Articular chondrocyte of knee joint (primary cell): ENCODE data around the gene BSDC1. TPM values are rescaled to one million over a fixed set of nuclear protein-coding genes. Genes with fewer than 3 reads are reported as not detected.

Source experiments
- total RNA-seq: library from RNA; depleted of rRNA; stranded (reverse); fragments of >200 nt; gene quantifications from 2 replicates; pipeline ENCODE4 v1.2.3, GENCODE V29; 2012

The BSDC1 gene
- total RNA-seq, result 53.4 and 55.7 TPM in 2 replicates

GRCh38 chr1:32394141-32394889 lies at the start of gene BSDC1:
Gene BSDC1 (minus strand): TSS chr1:32394441. CDS start chr1:32394414, 27 bp downstream.

GRCh38 chr1:32362474-32363313 lies 31.5 kb downstream of the BSDC1 start, which contains the start of the genes FAM229A and TSSK3:
Gene FAM229A (minus strand): TSS chr1:32362485. CDS start chr1:32362091, 394 bp downstream.
Gene TSSK3 (plus strand): TSS chr1:32362539. CDS start chr1:32362702, 163 bp downstream.

GRCh38 chr1:32335790-32336590 lies 58.3 kb downstream of the BSDC1 start, which contains the start of gene MARCKSL1:
Gene MARCKSL1 (minus strand): TSS chr1:32336233. CDS start chr1:32336033, 200 bp downstream.

Other genes starting within 250 kb of the BSDC1 start
- gene TXLNA, start 214.8 kb downstream of the BSDC1 start, total RNA-seq, result 126 and 129 TPM in 2 replicates
- 6.8 and 8.4 TPM in 2 replicates for gene CCDC28B, start 193.8 kb downstream of the BSDC1 start, total RNA-seq
- gene IQCC, start 188.8 kb downstream of the BSDC1 start, total RNA-seq, result 1.2 and 1.7 TPM in 2 replicates
- gene DCDC2B, start 185.4 kb downstream of the BSDC1 start, total RNA-seq, result not detected in 2 replicates
- gene TMEM234, start 172.1 kb downstream of the BSDC1 start, total RNA-seq, result 19.5 and 23.3 TPM in 2 replicates
- gene EIF3I, start 172.0 kb downstream of the BSDC1 start, total RNA-seq, result 261 and 313 TPM in 2 replicates
- 1.8 and 3.0 TPM in 2 replicates for gene FAM167B, start 147.2 kb downstream of the BSDC1 start, total RNA-seq
- gene LCK, start 143.2 kb downstream of the BSDC1 start, total RNA-seq, result not detected in 2 replicates
- 62.3 and 64.8 TPM in 2 replicates for gene HDAC1, start 102.4 kb downstream of the BSDC1 start, total RNA-seq
- 10.1 and 10.2 TPM in 2 replicates for gene MARCKSL1, start 58.2 kb downstream of the BSDC1 start, total RNA-seq
- 1.1 and 1.8 TPM in 2 replicates for gene FAM229A, start 32.0 kb downstream of the BSDC1 start, total RNA-seq
- 0.54 and 1.7 TPM in 2 replicates for gene TSSK3, start 31.9 kb downstream of the BSDC1 start, total RNA-seq
- gene ZBTB8B, start 70.6 kb upstream of the BSDC1 start, total RNA-seq, result under 0.01 TPM in 2 replicates
- 13.6 and 14.3 TPM in 2 replicates for gene ZBTB8A, start 145.0 kb upstream of the BSDC1 start, total RNA-seq